ENCODE measurements around the gene HCAR1.
"Not testable (repeated sequence)": the region's sequence is repeated elsewhere in the genome, so short reads cannot be mapped to it uniquely, and the experiment has no call there.

HCAR1 gene

GRCh38 chr12:122730215-122731014, at the start of gene HCAR1:
Gene HCAR1, minus strand, starts transcription at chr12:122730844. Its CDS starts 505 bp downstream, at chr12:122730339.
- DNase-seq: no peak

GRCh38 chr12:122757568-122757967, 26.9 kb upstream of the HCAR1 start:
- DNase-seq: no peak

GRCh38 chr12:122754790-122755189, 24.1 kb upstream of the HCAR1 start:
- DNase-seq: no peak

GRCh38 chr12:122753319-122753650, 22.6 kb upstream of the HCAR1 start:
- no peak for DNase-seq

GRCh38 chr12:122752464-122753318, 22.0 kb upstream of the HCAR1 start, which contains the start of gene DENR:
Gene DENR, plus strand, starts transcription at chr12:122752824. Its CDS starts 878 bp downstream, at chr12:122753702.
- peak; percentile 86 for DNase-seq

- DNase-seq: not testable (repeated sequence)
These were observed 20.3 kb upstream of the HCAR1 start for GRCh38 chr12:122750781-122751515.

- DNase-seq: no peak
These were observed 19.1 kb upstream of the HCAR1 start for GRCh38 chr12:122749569-122750332.

- no peak for DNase-seq
These were observed 16.8 kb upstream of the HCAR1 start for GRCh38 chr12:122747224-122748135.

GRCh38 chr12:122743895-122744525, 13.4 kb upstream of the HCAR1 start:
- DNase-seq: peak; percentile 28

GRCh38 chr12:122740351-122740750, 9.7 kb upstream of the HCAR1 start:
- no peak for DNase-seq

GRCh38 chr12:122738571-122738970, 7.9 kb upstream of the HCAR1 start:
- DNase-seq: peak; percentile 31

GRCh38 chr12:122732611-122733010, 2.0 kb upstream of the HCAR1 start:
- DNase-seq: no peak

- no peak for DNase-seq
These were observed 1.5 kb upstream of the HCAR1 start for GRCh38 chr12:122732170-122732569.

- no peak for DNase-seq
These were observed 945 bp downstream of the HCAR1 start for GRCh38 chr12:122729583-122730214.

GRCh38 chr12:122726080-122726558, 4.5 kb downstream of the HCAR1 start:
- peak; percentile 73 for DNase-seq

- no peak for DNase-seq
These were observed 5.1 kb downstream of the HCAR1 start for GRCh38 chr12:122725452-122726079.

GRCh38 chr12:122724641-122725243, 5.9 kb downstream of the HCAR1 start:
- DNase-seq: no peak

GRCh38 chr12:122722387-122722786, 8.3 kb downstream of the HCAR1 start:
- DNase-seq: no peak

GRCh38 chr12:122721057-122721545, 9.5 kb downstream of the HCAR1 start:
- DNase-seq: no peak

Data from GF-D8 (cell line).